Lower leg skin (tissue), 4 donors: ENCODE data around the gene ZNF805. TPM values are rescaled to one million over a fixed set of nuclear protein-coding genes. Genes with fewer than 3 reads are reported as not detected.

Source experiments
- DNase-seq, 2 donors: peaks; one replicate each; pipeline ENCODE4 v3.0.0-alpha.2; 2019; ENCODE audit warnings: low spot score in 2 of 2
- H3K4me3 ChIP-seq: fragments of 200-600 bp; sonication (generic); 2 replicates; pipeline ENCODE4 v1.5.1; 2017; ENCODE audit warnings: mild to moderate bottlenecking, low read depth; ENCODE audit not compliant: poor library complexity, severe bottlenecking
- POLR2A ChIP-seq, 2 donors: fragments of 450-650 bp; IDR thresholded peaks; one replicate each; pipeline ENCODE4 v1.6.1; 2016 to 2017; ENCODE audit warnings: antibody characterized with exemption in 2 of 2, mild to moderate bottlenecking in 1 of 2, moderate library complexity in 1 of 2
- WGBS, 2 donors: methylation state at CpG; one replicate each; pipeline ENCODE4 v1.1.5; 2018; 5-methylcytosine and 5-hydroxymethylcytosine counted together
- intact Hi-C: fragments of 100-400 bp; cut with DNase I; formaldehyde crosslinking; loops from one replicate; pipeline ENCODE4 v1.15.0; 2023; ENCODE audit warnings: low total_unique reads
- total RNA-seq, 4 donors: library from RNA; depleted of rRNA; stranded (reverse); fragments of >200 nt; gene quantifications; one replicate each; pipeline ENCODE4 v1.1.0, GENCODE V29; 2016
- TF ChIP-seq, protein P1 (sequence below), 3 donors: fragments of 450-650 bp; IDR thresholded peaks; one replicate each; pipeline ENCODE4 v1.5.1; 2016; ENCODE audit warnings: antibody characterized with exemption in 3 of 3, mild to moderate bottlenecking in 3 of 3, moderate library complexity in 2 of 3

ZNF805 gene
- total RNA-seq, 4 donors from 2014 or later = 18.1 to 23.0 (median 20.3) TPM

DNA sequence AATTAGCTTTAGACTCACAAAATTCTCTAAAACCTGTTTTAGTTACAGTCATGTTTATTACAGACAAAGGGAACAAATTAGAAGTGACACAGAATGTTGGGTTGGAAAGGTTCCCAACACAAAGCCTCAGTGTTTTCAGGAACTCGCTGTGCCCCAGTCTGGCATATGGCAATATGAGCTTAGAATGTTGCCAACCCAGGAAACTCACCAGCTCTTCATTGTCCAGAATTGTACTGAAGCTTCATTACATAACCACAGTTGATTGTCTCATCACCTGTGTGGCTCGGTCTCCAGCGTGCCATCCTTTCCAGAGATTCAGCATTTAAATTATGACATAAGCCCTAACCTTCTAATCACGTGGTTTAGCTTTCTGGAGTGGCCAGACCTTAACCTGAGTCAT is 30.1 kb upstream of the ZNF805 start:
- 79 to 84% methylated on average over 4 of the region's 4 CpGs for WGBS, 2 donors
- no peak for TF ChIP-seq POLR2A (IDR thresholded peaks at IDR 0.05)
- TF ChIP-seq, protein P1, sequence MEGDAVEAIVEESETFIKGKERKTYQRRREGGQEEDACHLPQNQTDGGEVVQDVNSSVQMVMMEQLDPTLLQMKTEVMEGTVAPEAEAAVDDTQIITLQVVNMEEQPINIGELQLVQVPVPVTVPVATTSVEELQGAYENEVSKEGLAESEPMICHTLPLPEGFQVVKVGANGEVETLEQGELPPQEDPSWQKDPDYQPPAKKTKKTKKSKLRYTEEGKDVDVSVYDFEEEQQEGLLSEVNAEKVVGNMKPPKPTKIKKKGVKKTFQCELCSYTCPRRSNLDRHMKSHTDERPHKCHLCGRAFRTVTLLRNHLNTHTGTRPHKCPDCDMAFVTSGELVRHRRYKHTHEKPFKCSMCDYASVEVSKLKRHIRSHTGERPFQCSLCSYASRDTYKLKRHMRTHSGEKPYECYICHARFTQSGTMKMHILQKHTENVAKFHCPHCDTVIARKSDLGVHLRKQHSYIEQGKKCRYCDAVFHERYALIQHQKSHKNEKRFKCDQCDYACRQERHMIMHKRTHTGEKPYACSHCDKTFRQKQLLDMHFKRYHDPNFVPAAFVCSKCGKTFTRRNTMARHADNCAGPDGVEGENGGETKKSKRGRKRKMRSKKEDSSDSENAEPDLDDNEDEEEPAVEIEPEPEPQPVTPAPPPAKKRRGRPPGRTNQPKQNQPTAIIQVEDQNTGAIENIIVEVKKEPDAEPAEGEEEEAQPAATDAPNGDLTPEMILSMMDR (IDR thresholded peaks at IDR 0.05) = no peak
- intact Hi-C loops = no loop called here

GRCh38 chr19:57212109-57212508 is 28.3 kb upstream of the ZNF805 start:
- TF ChIP-seq POLR2A (IDR thresholded peaks at IDR 0.05) = no peak
- TF ChIP-seq, protein P1 (IDR thresholded peaks at IDR 0.05) = no peak
- 92 to 95% methylated on average over 7 of the region's 7 CpGs for WGBS, 2 donors
- intact Hi-C loops = no loop called here
- H3K4me3 ChIP-seq = no peak overlapping the region
- no peak for DNase-seq

More for the DNA sequence above, 30.1 kb upstream of the ZNF805 start:
- no peak for DNase-seq
- no peak overlapping the region for H3K4me3 ChIP-seq

DNA sequence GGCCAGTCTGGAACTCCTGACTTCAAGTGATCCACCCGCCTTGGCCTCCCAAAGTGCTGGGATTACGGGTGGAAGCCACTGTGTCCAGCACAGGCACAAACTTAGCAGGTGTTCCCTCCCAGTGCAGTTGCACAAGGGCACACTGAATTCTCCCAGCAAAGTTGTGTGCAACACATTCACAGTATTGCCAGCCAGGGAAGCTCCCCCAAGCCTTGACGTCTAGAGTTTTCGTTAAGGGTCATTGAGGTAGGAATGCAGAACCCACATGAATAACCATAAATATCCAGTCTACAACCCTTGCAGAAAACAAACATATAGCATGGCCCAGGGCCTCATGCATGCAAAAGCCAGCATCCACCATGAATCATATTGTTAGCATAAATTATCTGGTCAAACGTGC is 12.9 kb upstream of the ZNF805 start:
- TF ChIP-seq POLR2A (IDR thresholded peaks at IDR 0.05) = no peak
- 83 to 87% methylated on average over 5 of the region's 5 CpGs for WGBS, 2 donors
- intact Hi-C loops = no loop called here
- no peak for DNase-seq
- H3K4me3 ChIP-seq = no peak overlapping the region

DNA sequence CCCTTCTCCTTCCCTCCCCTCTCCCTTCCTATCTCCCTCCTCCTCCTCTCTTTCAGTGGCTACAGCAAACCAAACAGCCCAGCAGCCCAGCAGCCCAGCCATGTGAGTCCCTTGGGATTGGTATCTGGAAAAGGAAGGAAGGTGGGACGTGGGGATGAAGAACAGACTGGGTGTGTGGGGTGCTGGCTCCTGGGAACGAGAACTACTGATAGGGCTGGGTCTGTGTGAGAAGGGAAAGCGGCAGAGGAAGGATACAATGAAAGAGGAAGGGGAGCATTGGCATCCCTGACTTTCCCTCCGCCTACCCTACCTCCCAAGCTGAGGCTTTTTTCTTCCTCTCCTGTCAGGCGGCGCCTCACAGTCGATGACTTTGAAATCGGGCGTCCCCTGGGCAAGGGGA is 8.7 kb upstream of the ZNF805 start:
- intact Hi-C loops = no loop called here
- 65 to 73% methylated on average over 9 of the region's 9 CpGs for WGBS, 2 donors
- H3K4me3 ChIP-seq = no peak overlapping the region
- TF ChIP-seq POLR2A (IDR thresholded peaks at IDR 0.05) = no peak
- TF ChIP-seq, protein P1 (IDR thresholded peaks at IDR 0.05) = no peak
- DNase-seq = no peak

GRCh38 chr19:57233207-57233606 is 7.2 kb upstream of the ZNF805 start:
- intact Hi-C loops = no loop called here
- no peak for DNase-seq
- 83 to 93% methylated on average over 1 of the region's 1 CpG for WGBS, 2 donors
- H3K4me3 ChIP-seq = no peak overlapping the region
- no peak for TF ChIP-seq POLR2A (IDR thresholded peaks at IDR 0.05)
- TF ChIP-seq, protein P1 (IDR thresholded peaks at IDR 0.05) = no peak

DNA sequence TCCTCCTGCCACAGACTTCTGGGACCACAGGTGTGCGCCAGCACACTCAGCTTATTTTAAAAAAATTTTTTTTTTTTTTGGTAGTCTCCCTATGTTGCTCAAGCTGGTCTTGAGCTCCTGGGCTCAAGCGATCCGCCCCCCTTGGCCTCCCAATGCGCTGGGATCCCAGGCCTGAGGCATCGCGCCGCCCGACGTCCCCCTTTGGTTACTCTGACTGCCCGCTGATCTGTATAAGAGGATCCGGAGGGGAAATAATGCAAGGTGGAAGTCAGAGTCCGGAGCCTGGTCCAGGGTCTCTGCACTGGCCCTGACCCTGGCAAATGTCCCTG is 486 bp upstream of the ZNF805 start:
- WGBS, 2 donors = 19 to 23% methylated on average over 12 of the region's 12 CpGs
- H3K4me3 ChIP-seq = peak overlapping the region; percentile 81
- intact Hi-C loops = no loop called here
- no peak for DNase-seq
- TF ChIP-seq POLR2A (IDR thresholded peaks at IDR 0.05) = no peak
- TF ChIP-seq, protein P1 (IDR thresholded peaks at IDR 0.05) = no peak
